Activated naive CD4-positive, alpha-beta T cell treated with anti-CD3 and anti-CD28 coated beads for 36 hours (primary cell): ENCODE data around the gene LLGL2. TPM values are rescaled to one million over a fixed set of nuclear protein-coding genes. Genes with fewer than 3 reads are reported as not detected.
A peak's percentile ranks its signal among the peaks of the same experiment; 100 is the strongest.

Source experiments
- CTCF ChIA-PET: fragments of 350-600 bp; sonication (Branson Sonifier 250); formaldehyde crosslinking; loops from one replicate; lab custom pipeline; 2021; ENCODE audit warnings: antibody characterized with exemption; lab: Charles Lee
- DNase-seq: peaks from one replicate; pipeline ENCODE4 v3.0.0-alpha.2; 2020
- H3K27ac Mint-ChIP-seq: one replicate; pipeline ENCODE4 v1.8.0; 2021; ENCODE audit warnings: mild to moderate bottlenecking, mixed read lengths
- H3K27me3 Mint-ChIP-seq: one replicate; pipeline ENCODE4 v1.8.0; 2021; ENCODE audit warnings: low read depth, mixed read lengths
- H3K36me3 Mint-ChIP-seq: one replicate; pipeline ENCODE4 v1.8.0; 2021; ENCODE audit warnings: low read depth, mixed read lengths
- H3K4me1 Mint-ChIP-seq: one replicate; pipeline ENCODE4 v1.8.0; 2021; ENCODE audit warnings: low read depth, mixed read lengths
- H3K4me3 Mint-ChIP-seq: one replicate; pipeline ENCODE4 v1.8.0; 2021; ENCODE audit warnings: mild to moderate bottlenecking, moderate library complexity, mixed read lengths
- H3K9me3 Mint-ChIP-seq: one replicate; pipeline ENCODE4 v1.8.0; 2021; ENCODE audit warnings: mixed read lengths
- intact Hi-C: fragments of 100-400 bp; cut with micrococcal nuclease; formaldehyde crosslinking; loops from one replicate; pipeline ENCODE4 v1.15.1; 2023
- total RNA-seq, 2 experiments: library from RNA; stranded (reverse); gene quantifications; one replicate each; pipeline ENCODE4 v1.2.3, GENCODE V29; 2021

The LLGL2 gene
- total RNA-seq, 2 experiments from 2014 or later: 6.2 to 6.8 TPM

- intact Hi-C loops: no loop called here
- peaks cover 26% of the 10 kb centered on the region for H3K4me1 Mint-ChIP-seq
- no peak overlapping the region for H3K4me3 Mint-ChIP-seq
- H3K9me3 Mint-ChIP-seq: no peaks in the 10 kb centered on the region
- H3K36me3 Mint-ChIP-seq: peaks cover 18% of the 10 kb centered on the region
- CTCF ChIA-PET: interaction anchor here (1.4 kb wide), 1 partner anchor 94 kb away, joined by 3 read pairs; no protein-coding TSS in a partner anchor
- no peak overlapping the region for H3K27ac Mint-ChIP-seq
- H3K27me3 Mint-ChIP-seq: no peaks in the 10 kb centered on the region
- DNase-seq: no peak
These were observed 3.4 kb upstream of the LLGL2 start for GRCh38 chr17:75521951-75522727.

- CTCF ChIA-PET: interaction anchor here (1.0 kb wide), 1 partner anchor 97 kb away, joined by 3 read pairs; no protein-coding TSS in a partner anchor
- DNase-seq: no peak
- intact Hi-C loops: loop anchor here (2.0 kb wide), 3 partner anchors 65 to 235 kb away; partner anchors contain the start of gene SLC25A19
- Mint-ChIP-seq H3K9me3 (no peaks in the 10 kb centered on the region), H3K4me1 (peaks cover 12% of the 10 kb centered on the region), H3K36me3 (peaks cover 8% of the 10 kb centered on the region), H3K4me3 (no peak overlapping the region), H3K27me3 (no peaks in the 10 kb centered on the region), H3K27ac (no peak overlapping the region)
These were observed 1.9 kb upstream of the LLGL2 start for GRCh38 chr17:75523647-75524046.

DNA sequence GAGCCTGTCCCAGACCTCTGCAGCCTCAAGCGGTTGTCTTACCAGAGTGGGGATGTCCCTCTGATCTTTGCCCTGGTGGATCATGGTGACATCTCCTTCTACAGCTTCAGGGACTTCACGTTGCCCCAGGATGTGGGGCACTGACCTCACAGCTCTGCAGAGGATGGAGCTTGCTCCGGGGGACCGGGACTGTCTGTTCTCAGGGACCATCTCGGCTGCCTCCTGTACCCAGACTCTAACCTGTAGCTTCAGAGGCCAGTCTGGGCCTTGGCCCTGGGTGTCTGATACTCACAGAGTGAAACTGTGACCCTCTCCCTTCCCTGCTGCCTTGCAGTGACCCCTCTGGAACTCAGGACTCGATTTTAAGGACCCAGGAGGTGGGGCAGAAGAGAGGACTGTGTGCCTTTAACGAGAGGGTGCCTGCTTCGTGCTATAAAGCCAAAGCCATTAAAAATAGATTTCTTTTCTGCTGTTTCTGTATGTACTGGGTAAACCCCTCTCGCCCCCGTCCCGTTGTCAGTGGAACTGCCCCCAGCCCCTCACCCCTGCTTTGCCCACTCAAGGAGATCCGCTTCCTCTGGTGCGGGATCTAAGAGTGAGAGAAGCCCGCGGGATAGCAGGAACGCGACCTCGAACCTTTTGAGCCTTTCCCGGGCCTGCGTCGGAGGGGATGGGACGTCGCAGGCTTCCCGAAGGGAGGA lies 1.1 kb upstream of the LLGL2 start:
- H3K27ac Mint-ChIP-seq: no peak overlapping the region
- intact Hi-C loops: loop anchor here (2.0 kb wide), 3 partner anchors 64 to 236 kb away; partner anchors contain the start of gene SLC25A19
- H3K4me3 Mint-ChIP-seq: peak overlapping the region; percentile 45
- no peaks in the 10 kb centered on the region for H3K27me3 Mint-ChIP-seq
- DNase-seq: no peak
- CTCF ChIA-PET: interaction anchor here (0.9 to 1.0 kb wide), 3 partner anchors 8 to 99 kb away, joined by 3 to 4 read pairs (median 4); partner anchors contain the start of gene TSEN54
- H3K4me1 Mint-ChIP-seq: peaks cover 9% of the 10 kb centered on the region
- no peaks in the 10 kb centered on the region for H3K9me3 Mint-ChIP-seq
- peaks cover 5% of the 10 kb centered on the region for H3K36me3 Mint-ChIP-seq

DNA sequence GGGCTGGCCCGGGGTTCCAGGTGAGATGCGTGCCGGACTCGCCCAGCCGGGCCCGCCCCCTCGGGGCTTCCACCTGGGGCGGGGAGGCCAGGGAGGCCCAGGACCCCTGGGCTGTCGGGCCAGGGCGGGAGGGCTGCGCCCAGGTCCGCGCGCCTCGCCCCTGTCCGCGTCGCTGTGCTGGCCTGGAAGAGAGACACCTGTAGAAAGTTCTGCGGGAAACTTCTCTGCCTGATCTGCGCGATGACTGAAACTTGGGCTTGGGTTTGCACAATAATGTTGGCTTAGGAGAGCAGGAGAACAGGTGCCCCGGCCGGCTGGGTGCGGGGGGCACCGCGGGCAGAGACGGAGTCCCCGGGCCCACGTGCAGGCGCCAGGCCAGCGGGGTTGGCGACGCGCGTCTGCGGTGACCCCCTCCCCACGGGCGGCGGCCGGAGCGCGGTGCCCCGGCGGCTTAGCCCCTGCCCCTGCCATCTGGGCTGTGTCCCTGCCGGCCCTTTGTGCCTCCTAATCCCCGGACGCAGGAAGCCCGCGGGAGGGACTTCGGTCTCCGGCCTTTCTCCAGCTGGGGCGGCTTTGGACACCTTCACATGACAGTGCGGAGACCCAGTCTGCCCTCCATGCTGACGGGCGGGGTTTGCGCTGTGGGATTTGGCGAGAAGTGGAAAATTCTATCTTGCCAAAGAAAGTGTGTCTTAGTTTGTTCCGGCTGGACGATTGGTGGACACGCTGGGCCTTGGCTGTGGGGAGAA lies 483 bp downstream of the LLGL2 start:
- DNase-seq: no peak
- CTCF ChIA-PET: interaction anchor here (0.7 to 1.0 kb wide), 4 partner anchors 9 to 101 kb away, joined by 3 to 4 read pairs (median 4); partner anchors contain the start of gene TSEN54
- Mint-ChIP-seq H3K27me3 (no peaks in the 10 kb centered on the region), H3K36me3 (no peaks in the 10 kb centered on the region), H3K27ac (no peak overlapping the region), H3K4me3 (peak overlapping the region; percentile 58), H3K4me1 (peaks cover 9% of the 10 kb centered on the region), H3K9me3 (no peaks in the 10 kb centered on the region)
- intact Hi-C loops: loop anchor here (1.0 to 2.0 kb wide), 4 partner anchors 10 to 237 kb away; partner anchors contain the start of genes SLC25A19 and TSEN54

DNA sequence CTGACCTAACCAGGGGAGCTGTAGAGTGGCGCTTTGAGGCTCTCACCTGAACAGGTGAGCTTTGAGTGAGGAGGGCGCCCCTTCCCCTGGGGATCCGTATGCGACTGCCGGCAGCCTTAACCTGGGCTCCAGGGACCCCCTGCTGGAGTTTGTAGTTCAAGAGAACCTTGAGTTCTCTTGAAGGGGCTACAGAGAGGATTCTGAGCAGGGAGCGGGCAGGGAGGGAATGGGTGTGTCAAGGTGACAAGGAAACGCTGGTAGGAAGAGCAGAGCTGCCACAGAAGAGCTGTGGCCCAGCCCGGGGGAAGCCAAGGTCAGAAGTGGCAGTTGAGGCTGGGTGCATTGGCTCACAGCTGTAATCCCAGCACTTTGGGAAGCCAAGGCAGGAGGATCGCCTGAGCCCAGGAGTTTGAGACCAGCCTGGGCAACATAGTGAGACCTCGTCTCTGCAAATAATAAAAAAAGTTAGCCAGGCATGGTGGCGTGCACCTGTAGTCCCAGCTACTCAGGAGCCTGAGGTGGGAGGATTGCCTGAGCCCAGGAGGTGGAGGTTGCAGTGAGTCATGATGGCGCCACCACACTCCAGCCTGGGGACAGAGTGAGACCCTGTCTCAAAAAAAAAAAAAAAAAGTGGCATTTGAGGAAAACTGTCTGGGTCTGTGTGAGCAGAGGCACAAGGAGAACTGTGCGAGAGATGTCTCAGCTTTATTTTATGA lies 1.2 kb downstream of the LLGL2 start:
- CTCF ChIA-PET: interaction anchor here (1.0 to 1.2 kb wide), 2 partner anchors 17 to 24 kb away, joined by 3 read pairs; no protein-coding TSS in a partner anchor
- no peaks in the 10 kb centered on the region for H3K9me3 Mint-ChIP-seq
- no peak for DNase-seq
- peak overlapping the region; percentile 58 for H3K4me3 Mint-ChIP-seq
- peaks cover 9% of the 10 kb centered on the region for H3K4me1 Mint-ChIP-seq
- intact Hi-C loops: no loop called here
- H3K36me3 Mint-ChIP-seq: no peaks in the 10 kb centered on the region
- no peak overlapping the region for H3K27ac Mint-ChIP-seq
- no peaks in the 10 kb centered on the region for H3K27me3 Mint-ChIP-seq

DNA sequence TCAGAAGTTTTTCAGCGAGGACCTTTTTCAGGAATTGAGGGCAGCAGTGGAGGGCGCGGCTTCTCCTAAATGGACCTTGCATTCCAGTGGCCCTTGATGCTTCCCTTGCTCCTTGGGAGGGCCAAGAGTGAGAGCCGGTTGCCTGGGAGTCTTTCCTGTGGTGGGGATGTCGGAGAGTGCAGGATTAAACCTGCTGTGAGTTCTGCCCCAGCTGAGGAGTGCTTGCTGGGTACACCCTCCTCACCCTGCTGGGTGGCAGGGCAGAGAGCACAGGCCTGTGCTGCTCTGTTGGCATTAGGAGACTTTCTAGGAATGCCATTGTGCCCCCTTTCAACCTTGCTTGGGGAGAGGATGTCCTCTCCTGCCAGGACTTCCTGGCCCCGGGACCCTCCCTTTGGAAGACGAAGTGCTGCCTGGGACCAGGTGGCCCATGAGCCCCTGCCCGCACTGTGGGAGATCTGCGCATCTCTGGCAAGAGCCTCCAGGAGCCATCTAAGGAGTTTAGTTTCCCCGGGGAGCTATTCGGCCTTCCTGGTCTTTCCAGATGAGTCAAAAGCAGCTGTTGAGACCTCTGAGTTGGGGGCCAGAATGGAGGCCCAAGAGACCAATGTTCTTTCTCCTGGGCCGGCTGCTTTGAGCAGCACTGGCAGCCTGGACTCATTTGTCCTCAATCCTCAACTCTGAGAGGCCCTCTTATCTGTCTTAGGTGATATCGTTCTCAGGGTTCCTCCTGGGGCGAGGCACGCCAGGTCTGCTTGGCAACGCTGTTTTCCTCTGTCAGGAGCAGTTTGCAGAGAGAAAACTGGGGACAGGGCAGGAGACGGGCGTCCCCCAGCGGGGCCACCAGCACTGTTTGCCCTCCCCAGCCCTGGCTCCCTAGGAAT lies 5.6 kb downstream of the LLGL2 start:
- no peak for DNase-seq
- peaks cover 23% of the 10 kb centered on the region for H3K4me1 Mint-ChIP-seq
- H3K27ac Mint-ChIP-seq: no peak overlapping the region
- no peaks in the 10 kb centered on the region for H3K36me3 Mint-ChIP-seq
- H3K4me3 Mint-ChIP-seq: no peak overlapping the region
- CTCF ChIA-PET: interaction anchor here (0.7 kb wide), 1 partner anchor 310 kb away, joined by 3 read pairs; no protein-coding TSS in a partner anchor
- H3K27me3 Mint-ChIP-seq: no peaks in the 10 kb centered on the region
- H3K9me3 Mint-ChIP-seq: no peaks in the 10 kb centered on the region
- intact Hi-C loops: no loop called here

GRCh38 chr17:75531721-75532072 lies 6.2 kb downstream of the LLGL2 start:
- Mint-ChIP-seq H3K36me3 (no peaks in the 10 kb centered on the region), H3K4me1 (peaks cover 17% of the 10 kb centered on the region), H3K27me3 (no peaks in the 10 kb centered on the region), H3K9me3 (no peaks in the 10 kb centered on the region), H3K4me3 (no peak overlapping the region), H3K27ac (no peak overlapping the region)
- intact Hi-C loops: no loop called here
- CTCF ChIA-PET: interaction anchor here (0.7 to 1.1 kb wide), 2 partner anchors 15 to 309 kb away, joined by 3 to 4 read pairs; partner anchors contain the start of gene TSEN54
- no peak for DNase-seq

DNA sequence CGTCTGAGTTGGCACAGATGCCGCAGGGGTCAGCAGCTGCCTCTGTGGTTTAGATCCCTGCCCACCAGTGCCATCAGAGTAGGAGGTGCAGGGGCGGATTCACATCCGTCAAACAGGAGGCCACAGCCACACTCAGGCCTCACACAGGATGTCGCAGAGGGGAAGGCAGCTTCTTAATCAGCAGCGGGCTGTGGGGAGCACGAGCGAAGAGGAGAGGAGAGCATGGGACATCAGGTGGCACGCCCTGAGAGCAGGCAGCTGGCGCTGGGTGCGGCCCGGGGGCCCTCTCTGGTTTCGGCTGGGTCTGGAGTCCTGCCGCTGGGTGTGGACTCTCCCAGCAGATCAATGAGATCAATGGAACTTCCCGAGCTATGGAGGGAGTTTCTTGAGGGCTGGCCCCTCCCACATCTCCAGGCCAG lies 9.6 kb downstream of the LLGL2 start:
- Mint-ChIP-seq H3K4me1 (peaks cover 14% of the 10 kb centered on the region), H3K27me3 (no peaks in the 10 kb centered on the region), H3K9me3 (no peaks in the 10 kb centered on the region), H3K36me3 (no peaks in the 10 kb centered on the region), H3K4me3 (no peak overlapping the region), H3K27ac (no peak overlapping the region)
- intact Hi-C loops: no loop called here
- CTCF ChIA-PET: interaction anchor here (0.9 to 2.0 kb wide), 4 partner anchors 10 to 215 kb away, joined by 3 to 5 read pairs (median 4); partner anchors contain the start of genes LLGL2 and TSEN54
- peak; percentile 83 for DNase-seq

DNA sequence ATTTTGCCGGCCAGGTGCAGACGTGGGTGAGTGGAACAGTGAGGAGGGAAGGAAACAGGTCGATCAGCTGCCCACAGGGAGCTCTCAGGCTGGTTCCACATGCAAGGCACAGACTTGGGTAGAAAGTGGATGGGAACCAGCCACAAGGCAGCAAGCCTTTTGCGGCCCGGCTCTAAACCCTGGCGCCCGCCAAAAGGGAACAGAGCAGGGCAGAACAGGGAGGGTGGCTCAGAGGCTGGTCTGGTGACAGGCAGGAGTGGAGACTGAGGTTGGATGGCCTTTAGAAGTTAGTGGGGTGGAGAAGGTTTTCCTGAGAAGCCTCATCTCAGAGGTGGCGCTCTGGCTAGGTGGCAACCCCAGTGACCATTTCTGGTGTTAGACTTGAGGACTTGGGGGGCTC lies 10.4 kb downstream of the LLGL2 start:
- H3K27me3 Mint-ChIP-seq: no peaks in the 10 kb centered on the region
- no peak overlapping the region for H3K27ac Mint-ChIP-seq
- no peaks in the 10 kb centered on the region for H3K9me3 Mint-ChIP-seq
- H3K4me1 Mint-ChIP-seq: peaks cover 14% of the 10 kb centered on the region
- no peak for DNase-seq
- intact Hi-C loops: no loop called here
- CTCF ChIA-PET: interaction anchor here (0.8 to 2.0 kb wide), 4 partner anchors 11 to 98 kb away, joined by 3 to 5 read pairs (median 4); partner anchors contain the start of genes LLGL2, SMIM5 and TSEN54
- no peaks in the 10 kb centered on the region for H3K36me3 Mint-ChIP-seq
- H3K4me3 Mint-ChIP-seq: no peak overlapping the region

- Mint-ChIP-seq H3K4me1 (peaks cover 14% of the 10 kb centered on the region), H3K36me3 (no peaks in the 10 kb centered on the region), H3K4me3 (no peak overlapping the region), H3K27ac (no peak overlapping the region), H3K27me3 (no peaks in the 10 kb centered on the region), H3K9me3 (no peaks in the 10 kb centered on the region)
- DNase-seq: no peak
- CTCF ChIA-PET: interaction anchor here (0.8 to 2.0 kb wide), 3 partner anchors 18 to 97 kb away, joined by 3 to 5 read pairs (median 4); partner anchors contain the start of genes SMIM5 and TSEN54
- intact Hi-C loops: no loop called here
These were observed 10.9 kb downstream of the LLGL2 start for GRCh38 chr17:75536366-75536765.
